Ovary (tissue), 9 donors: Measurements from ENCODE around the gene SHC4. TPM values are rescaled to one million over a fixed set of nuclear protein-coding genes. Genes with fewer than 3 reads are reported as not detected.

ENCODE experiments used
- DNase-seq, 5 donors: peaks; one replicate each; pipeline ENCODE4 v3.0.0-alpha.2; 2019 to 2020
- H3K27ac ChIP-seq, 2 donors: fragments of 200-600 bp; one replicate each; pipeline versions ENCODE4 v1.5.1 to v1.8.0; 2019 to 2022
- H3K27me3 ChIP-seq: fragments of 200-600 bp; one replicate; pipeline ENCODE4 v1.8.0; 2022
- H3K36me3 ChIP-seq: fragments of 200-600 bp; sonication (generic); one replicate; pipeline ENCODE4 v1.5.1; 2019
- H3K4me1 ChIP-seq: one replicate; pipeline ENCODE4 v1.8.1; 2013; ENCODE audit warnings: mild to moderate bottlenecking, moderate library complexity; ENCODE audit not compliant: insufficient read depth
- H3K4me3 ChIP-seq: fragments of 200-600 bp; sonication (generic); one replicate; pipeline ENCODE4 v1.5.1; 2017
- H3K9me3 ChIP-seq, 2 donors: fragments of 200-600 bp in 1 of 2; sonication (generic) in 1 of 2; one replicate each; pipeline versions ENCODE4 v1.5.1 to v1.8.1; 2013 to 2019; ENCODE audit warnings: mild to moderate bottlenecking in 1 of 2, moderate library complexity in 1 of 2
- EP300 ChIP-seq: sonication (generic); formaldehyde crosslinking; IDR thresholded peaks from one replicate; pipeline ENCODE4 v1.6.1; 2017; ENCODE audit warnings: antibody characterized with exemption
- POLR2A ChIP-seq: fragments of 450-650 bp; IDR thresholded peaks from one replicate; pipeline ENCODE4 v1.6.1; 2017; ENCODE audit warnings: antibody characterized with exemption, mild to moderate bottlenecking, moderate library complexity
- WGBS, 3 donors: extraction: QIAGEN DNeasy Blood & Tissue Kit in 1 of 3; methylation state at CpG; one replicate each; pipeline versions ENCODE4 v1.1.5 to v1.1.7; 2013 to 2017; 5-methylcytosine and 5-hydroxymethylcytosine counted together
- intact Hi-C, 4 donors: fragments of 100-400 bp; cut with DNase I; formaldehyde crosslinking; loops; one replicate each; pipeline versions ENCODE4 v1.11.0 to v1.15.1; 2022 to 2023
- polyA plus RNA-seq, 2 donors: library from polyadenylated mRNA; stranded (reverse); fragments of 200-250 nt in 1 of 2; fragments of 350-450 nt in 1 of 2; fragmentation: Illumina TruSeq in 1 of 2; extraction: RNeasy Lipid Tissue Mini Kit (QIAGEN cat#74804) in 1 of 2; gene quantifications; one replicate each; pipeline ENCODE4 v1.2.3, GENCODE V29; 2013 to 2014
- total RNA-seq, 7 donors: library from RNA; depleted of rRNA in 2 of 7; stranded (reverse); fragments of >200 nt in 2 of 7; fragmentation: NEBNext Ultra II Directional in 3 of 7; extraction: Animal tissue kit (Norgen Biotek cat#: 25700) in 3 of 7; gene quantifications; one replicate each; pipeline versions ENCODE4 v1.1.0 to v1.2.4, GENCODE V29; 2016 to 2023
- TF ChIP-seq, protein P1 (sequence below), 3 donors: fragments of 450-650 bp in 2 of 3; fragments of 200-600 bp in 1 of 3; IDR thresholded peaks; one replicate each; pipeline versions ENCODE4 v1.5.1 to v1.8.0; 2016 to 2022; ENCODE audit warnings: antibody characterized with exemption in 3 of 3, mild to moderate bottlenecking in 1 of 3
- donor health status: DM: no; HTN: no; CAD: no; lungs with moderate emphysema.
- donor health status: DM: no; HTN: no; CAD: no.
- donor health status: Bipolar disorder and iron deficiency.
- donor health status: DM: yes; HTN: yes; CAD: no.
- donor health status: DM: no; HTN: no; CAD: no.
- donor health status: DM: yes; HTN: yes; CAD: no.

The SHC4 gene
- total and polyA plus RNA-seq, 9 donors: 0.10 to 1.8 (median 0.35) TPM

DNA sequence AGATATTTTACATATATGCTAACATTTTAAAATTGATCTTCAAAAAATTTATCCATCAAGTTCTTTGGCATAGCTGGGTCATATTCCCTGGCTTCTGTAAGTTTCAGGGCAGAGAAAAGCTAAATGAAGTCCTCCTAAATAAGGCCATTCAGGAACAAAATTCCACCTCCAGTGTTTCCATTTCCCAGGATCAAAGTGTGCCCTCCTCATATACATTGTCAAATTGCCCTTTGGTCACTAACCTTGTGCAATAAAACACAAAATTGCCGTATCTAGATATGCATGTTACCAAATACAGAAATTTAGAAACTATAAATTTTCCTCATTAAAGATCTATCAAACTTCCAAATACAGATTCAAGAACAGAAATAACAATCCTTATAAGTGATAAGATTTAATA lies 163.5 kb downstream of the SHC4 start:
- Histone ChIP-seq H3K27me3 (no peaks in the 10 kb centered on the region), H3K9me3 (no peaks in the 10 kb centered on the region), H3K4me1 (no peaks in the 10 kb centered on the region), H3K36me3 (no peaks in the 10 kb centered on the region), H3K27ac (no peak overlapping the region), H3K4me3 (no peak overlapping the region)
- 87 to 98% (median 91%) methylated on average over 1 of the region's 1 CpG for WGBS, 3 donors
- intact Hi-C loops: loop anchor here in 3 of 4 donors (5.0 to 10.0 kb wide), 3 partner anchors 155 to 445 kb away; partner anchors contain the start of gene FBN1 (in 2 of the 3)
- no peak for DNase-seq
- TF ChIP-seq EP300 (no peak), POLR2A (no peak)
- TF ChIP-seq, protein P1, sequence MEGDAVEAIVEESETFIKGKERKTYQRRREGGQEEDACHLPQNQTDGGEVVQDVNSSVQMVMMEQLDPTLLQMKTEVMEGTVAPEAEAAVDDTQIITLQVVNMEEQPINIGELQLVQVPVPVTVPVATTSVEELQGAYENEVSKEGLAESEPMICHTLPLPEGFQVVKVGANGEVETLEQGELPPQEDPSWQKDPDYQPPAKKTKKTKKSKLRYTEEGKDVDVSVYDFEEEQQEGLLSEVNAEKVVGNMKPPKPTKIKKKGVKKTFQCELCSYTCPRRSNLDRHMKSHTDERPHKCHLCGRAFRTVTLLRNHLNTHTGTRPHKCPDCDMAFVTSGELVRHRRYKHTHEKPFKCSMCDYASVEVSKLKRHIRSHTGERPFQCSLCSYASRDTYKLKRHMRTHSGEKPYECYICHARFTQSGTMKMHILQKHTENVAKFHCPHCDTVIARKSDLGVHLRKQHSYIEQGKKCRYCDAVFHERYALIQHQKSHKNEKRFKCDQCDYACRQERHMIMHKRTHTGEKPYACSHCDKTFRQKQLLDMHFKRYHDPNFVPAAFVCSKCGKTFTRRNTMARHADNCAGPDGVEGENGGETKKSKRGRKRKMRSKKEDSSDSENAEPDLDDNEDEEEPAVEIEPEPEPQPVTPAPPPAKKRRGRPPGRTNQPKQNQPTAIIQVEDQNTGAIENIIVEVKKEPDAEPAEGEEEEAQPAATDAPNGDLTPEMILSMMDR (IDR thresholded peaks at IDR 0.05): no peak

DNA sequence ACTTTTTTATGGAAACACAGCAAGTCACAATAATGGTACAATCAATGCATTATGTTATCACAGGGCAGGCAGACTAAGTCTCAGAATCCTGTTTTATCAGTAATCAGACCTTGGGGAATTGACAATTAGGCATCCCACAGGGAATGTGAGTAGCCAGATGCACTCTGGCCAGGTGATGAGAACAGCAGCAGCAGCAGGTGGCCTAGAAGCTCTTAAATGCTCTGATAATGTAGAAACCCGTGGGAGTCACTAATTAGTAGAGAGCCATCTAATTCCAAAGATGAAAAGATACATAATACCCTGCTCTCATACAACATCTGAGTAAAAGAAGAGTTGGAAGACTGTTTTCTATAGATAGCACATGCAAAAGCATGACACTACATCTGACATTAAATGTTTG lies 165.4 kb downstream of the SHC4 start:
- DNase-seq: no peak
- Histone ChIP-seq H3K9me3 (no peaks in the 10 kb centered on the region), H3K27me3 (no peaks in the 10 kb centered on the region), H3K36me3 (no peaks in the 10 kb centered on the region), H3K27ac (no peak overlapping the region), H3K4me3 (no peak overlapping the region), H3K4me1 (no peaks in the 10 kb centered on the region)
- 75 to 81% (median 80%) methylated on average over 1 of the region's 1 CpG for WGBS, 3 donors
- intact Hi-C loops: no loop called here
- no peak for TF ChIP-seq EP300
- TF ChIP-seq, protein P1 (IDR thresholded peaks at IDR 0.05): no peak
- TF ChIP-seq POLR2A: no peak

DNA sequence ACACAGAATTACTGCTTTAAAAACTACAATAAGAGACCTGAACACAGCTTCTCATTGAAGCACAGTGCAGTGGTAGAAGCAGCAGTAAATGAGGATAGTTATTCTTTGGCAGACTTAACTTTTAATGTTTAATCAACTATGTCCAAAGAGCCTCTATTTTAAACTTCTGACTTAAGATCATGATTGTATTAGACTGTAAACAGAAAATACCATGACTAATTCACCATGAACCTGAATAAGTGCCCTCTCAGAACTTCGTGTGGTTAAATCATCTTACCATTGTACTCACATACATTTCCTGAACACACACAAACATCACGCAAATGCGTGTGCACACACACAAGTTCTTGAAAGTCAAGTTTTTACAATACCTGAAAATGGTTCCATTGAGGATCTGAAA lies 166.8 kb downstream of the SHC4 start:
- no peak for DNase-seq
- Histone ChIP-seq H3K36me3 (no peaks in the 10 kb centered on the region), H3K4me1 (no peaks in the 10 kb centered on the region), H3K27ac (no peak overlapping the region), H3K9me3 (no peaks in the 10 kb centered on the region), H3K27me3 (no peaks in the 10 kb centered on the region), H3K4me3 (no peak overlapping the region)
- TF ChIP-seq POLR2A (no peak), EP300 (no peak)
- TF ChIP-seq, protein P1 (IDR thresholded peaks at IDR 0.05): no peak
- 77 to 86% (median 79%) methylated on average over 3 of the region's 3 CpGs for WGBS, 3 donors
- intact Hi-C loops: no loop called here

DNA sequence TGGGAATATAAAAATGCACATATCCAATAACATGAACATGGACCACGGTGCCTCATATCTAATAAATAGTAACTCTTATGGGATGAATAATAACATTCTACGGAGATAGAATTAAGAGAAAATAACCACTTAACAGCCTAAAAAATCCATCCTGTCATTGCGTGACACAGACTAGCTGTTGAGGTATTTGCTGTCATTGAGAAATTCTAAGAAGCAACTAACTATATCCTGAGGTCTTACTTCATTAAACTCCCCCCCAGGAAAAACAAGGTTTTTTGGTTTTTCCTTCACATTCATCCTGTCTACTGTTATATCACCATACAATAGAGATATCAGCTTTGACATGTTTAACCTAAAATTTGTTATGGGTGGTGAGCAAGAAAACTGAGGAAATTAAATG lies 167.2 kb downstream of the SHC4 start:
- 91 to 96% (median 92%) methylated on average over 3 of the region's 3 CpGs for WGBS, 3 donors
- Histone ChIP-seq H3K27ac (no peak overlapping the region), H3K4me3 (no peak overlapping the region), H3K4me1 (no peaks in the 10 kb centered on the region), H3K9me3 (no peaks in the 10 kb centered on the region), H3K36me3 (no peaks in the 10 kb centered on the region), H3K27me3 (no peaks in the 10 kb centered on the region)
- TF ChIP-seq, protein P1 (IDR thresholded peaks at IDR 0.05): no peak
- no peak for TF ChIP-seq EP300
- TF ChIP-seq POLR2A: no peak
- intact Hi-C loops: no loop called here
- no peak for DNase-seq
